Lower leg skin (tissue), 4 donors: Measurements from ENCODE around the gene THSD7B. TPM values are rescaled to one million over a fixed set of nuclear protein-coding genes. Genes with fewer than 3 reads are reported as not detected.

Experiments used
- DNase-seq, 2 donors: peaks; one replicate each; pipeline ENCODE4 v3.0.0-alpha.2; 2019; ENCODE audit warnings: low spot score in 2 of 2
- H3K4me3 ChIP-seq: fragments of 200-600 bp; sonication (generic); 2 replicates; pipeline ENCODE4 v1.5.1; 2017; ENCODE audit warnings: mild to moderate bottlenecking, low read depth; ENCODE audit not compliant: poor library complexity, severe bottlenecking
- POLR2A ChIP-seq, 2 donors: fragments of 450-650 bp; IDR thresholded peaks; one replicate each; pipeline ENCODE4 v1.6.1; 2016 to 2017; ENCODE audit warnings: antibody characterized with exemption in 2 of 2, mild to moderate bottlenecking in 1 of 2, moderate library complexity in 1 of 2
- WGBS, 2 donors: methylation state at CpG; one replicate each; pipeline ENCODE4 v1.1.5; 2018; 5-methylcytosine and 5-hydroxymethylcytosine counted together
- intact Hi-C: fragments of 100-400 bp; cut with DNase I; formaldehyde crosslinking; loops from one replicate; pipeline ENCODE4 v1.15.0; 2023; ENCODE audit warnings: low total_unique reads
- total RNA-seq, 4 donors: library from RNA; depleted of rRNA; stranded (reverse); fragments of >200 nt; gene quantifications; one replicate each; pipeline ENCODE4 v1.1.0, GENCODE V29; 2016
- TF ChIP-seq, protein P1 (sequence below), 3 donors: fragments of 450-650 bp; IDR thresholded peaks; one replicate each; pipeline ENCODE4 v1.5.1; 2016; ENCODE audit warnings: antibody characterized with exemption in 3 of 3, mild to moderate bottlenecking in 3 of 3, moderate library complexity in 2 of 3

THSD7B gene
- total RNA-seq, 4 donors from 2014 or later, result not detected

DNA sequence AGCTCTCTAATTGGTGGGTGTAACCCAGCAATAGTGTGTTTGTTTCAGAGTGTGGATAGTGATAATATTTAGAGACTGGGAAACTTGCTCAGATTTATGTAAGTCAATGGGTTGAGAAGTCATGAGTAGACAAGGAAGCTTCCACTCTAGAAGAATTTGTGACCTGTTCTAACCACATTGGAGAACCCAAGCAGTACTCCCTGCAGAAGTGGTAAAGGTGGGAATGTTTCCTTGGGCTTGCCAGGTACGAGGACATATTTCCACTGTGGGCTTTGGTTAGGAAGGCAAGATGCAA is 350.4 kb downstream of the THSD7B start:
- no peak overlapping the region for H3K4me3 ChIP-seq
- intact Hi-C loops, result no loop called here
- 62 to 65% methylated on average over 1 of the region's 1 CpG for WGBS, 2 donors
- no peak for DNase-seq
- no peak for TF ChIP-seq POLR2A (IDR thresholded peaks at IDR 0.05)
- TF ChIP-seq, protein P1, sequence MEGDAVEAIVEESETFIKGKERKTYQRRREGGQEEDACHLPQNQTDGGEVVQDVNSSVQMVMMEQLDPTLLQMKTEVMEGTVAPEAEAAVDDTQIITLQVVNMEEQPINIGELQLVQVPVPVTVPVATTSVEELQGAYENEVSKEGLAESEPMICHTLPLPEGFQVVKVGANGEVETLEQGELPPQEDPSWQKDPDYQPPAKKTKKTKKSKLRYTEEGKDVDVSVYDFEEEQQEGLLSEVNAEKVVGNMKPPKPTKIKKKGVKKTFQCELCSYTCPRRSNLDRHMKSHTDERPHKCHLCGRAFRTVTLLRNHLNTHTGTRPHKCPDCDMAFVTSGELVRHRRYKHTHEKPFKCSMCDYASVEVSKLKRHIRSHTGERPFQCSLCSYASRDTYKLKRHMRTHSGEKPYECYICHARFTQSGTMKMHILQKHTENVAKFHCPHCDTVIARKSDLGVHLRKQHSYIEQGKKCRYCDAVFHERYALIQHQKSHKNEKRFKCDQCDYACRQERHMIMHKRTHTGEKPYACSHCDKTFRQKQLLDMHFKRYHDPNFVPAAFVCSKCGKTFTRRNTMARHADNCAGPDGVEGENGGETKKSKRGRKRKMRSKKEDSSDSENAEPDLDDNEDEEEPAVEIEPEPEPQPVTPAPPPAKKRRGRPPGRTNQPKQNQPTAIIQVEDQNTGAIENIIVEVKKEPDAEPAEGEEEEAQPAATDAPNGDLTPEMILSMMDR (IDR thresholded peaks at IDR 0.05), result no peak

DNA sequence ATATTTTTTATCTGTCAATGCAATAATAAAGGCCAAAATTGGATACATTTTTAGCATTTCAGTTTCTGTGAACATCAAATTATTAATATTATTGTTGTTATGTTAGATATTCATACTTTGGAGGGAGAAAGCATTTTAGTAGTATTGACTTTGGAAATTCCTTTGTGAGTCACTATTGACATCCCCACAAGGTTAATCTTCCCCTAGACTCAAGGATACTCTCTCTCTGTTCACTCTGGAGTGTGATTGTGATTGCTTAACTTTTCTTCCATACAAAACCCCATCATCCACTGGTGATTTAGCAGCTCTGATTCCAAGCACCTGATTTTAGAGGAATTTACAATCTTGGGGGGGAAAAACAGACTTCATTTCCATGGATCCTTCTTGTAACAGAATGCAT is 352.0 kb downstream of the THSD7B start:
- no peak for DNase-seq
- intact Hi-C loops, result no loop called here
- H3K4me3 ChIP-seq, result no peak overlapping the region
- TF ChIP-seq, protein P1 (IDR thresholded peaks at IDR 0.05), result no peak
- TF ChIP-seq POLR2A (IDR thresholded peaks at IDR 0.05), result no peak

DNA sequence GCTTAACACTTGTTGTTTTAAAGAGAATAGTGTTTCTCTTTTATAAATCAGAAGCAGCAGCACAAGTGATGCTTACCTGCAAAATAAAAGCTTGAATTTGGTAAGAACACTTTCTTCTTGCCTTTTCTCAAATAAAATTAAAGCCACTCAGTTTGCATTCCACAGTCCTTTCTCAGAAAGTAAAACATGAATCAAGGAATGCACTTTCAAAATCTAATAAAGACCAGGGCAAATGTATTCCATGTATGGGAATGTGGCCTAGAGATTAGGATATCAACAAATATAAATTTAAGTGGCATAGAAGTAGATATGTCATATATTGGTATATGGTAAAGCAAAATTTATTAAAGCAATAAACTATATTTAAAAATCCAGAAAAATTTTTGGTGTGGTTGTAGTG is 352.8 kb downstream of the THSD7B start:
- TF ChIP-seq, protein P1 (IDR thresholded peaks at IDR 0.05), result no peak
- intact Hi-C loops, result no loop called here
- H3K4me3 ChIP-seq, result no peak overlapping the region
- DNase-seq, result no peak

DNA sequence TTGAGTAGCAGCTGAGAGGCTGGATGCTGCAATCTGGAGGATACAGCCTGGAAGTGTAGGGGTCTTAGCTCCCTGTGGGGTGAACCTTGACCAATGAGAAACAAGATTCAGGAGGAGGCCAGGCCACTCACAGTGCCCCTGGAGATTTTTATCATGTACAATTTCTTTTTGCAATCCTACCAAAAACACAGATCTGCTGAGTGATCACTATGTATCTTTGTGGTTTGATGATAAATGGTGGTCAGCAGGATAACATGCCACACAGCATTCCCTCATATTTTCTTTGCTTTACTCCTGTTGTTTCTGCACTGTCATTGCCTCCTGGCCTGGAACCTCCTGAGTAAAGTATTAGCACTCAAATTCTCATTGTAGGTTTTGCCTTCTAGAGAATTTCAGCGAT is 357.9 kb downstream of the THSD7B start:
- no peak overlapping the region for H3K4me3 ChIP-seq
- intact Hi-C loops, result loop anchor here (10.0 kb wide), 1 partner anchor 328 kb away; no protein-coding TSS in a partner anchor
- DNase-seq, result no peak
- no peak for TF ChIP-seq POLR2A (IDR thresholded peaks at IDR 0.05)
- TF ChIP-seq, protein P1 (IDR thresholded peaks at IDR 0.05), result no peak
- 82 to 94% methylated on average over 1 of the region's 1 CpG for WGBS, 2 donors

DNA sequence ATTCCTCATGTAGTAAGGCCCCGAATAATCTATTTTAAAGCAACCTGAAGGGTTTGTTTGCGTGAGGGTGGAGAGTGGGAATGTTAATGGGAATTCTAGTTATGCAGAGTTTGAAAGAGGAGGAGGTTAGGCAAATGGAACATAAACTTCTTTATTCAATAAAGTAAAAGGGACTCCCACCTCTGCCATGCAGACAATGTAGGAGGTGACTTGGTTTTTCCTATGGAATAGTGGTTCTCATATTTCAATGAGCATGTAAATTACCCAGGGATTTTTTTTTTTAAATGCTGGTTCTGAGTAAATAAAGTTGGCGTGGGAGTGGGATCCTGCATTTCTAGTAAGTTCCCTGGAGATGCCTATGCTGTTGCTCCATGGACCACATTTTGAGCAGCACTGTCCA is 367.9 kb downstream of the THSD7B start:
- WGBS, 2 donors, result 70% methylated on average over 3 of the region's 3 CpGs
- DNase-seq, result no peak
- H3K4me3 ChIP-seq, result no peak overlapping the region
- TF ChIP-seq, protein P1 (IDR thresholded peaks at IDR 0.05), result no peak
- no peak for TF ChIP-seq POLR2A (IDR thresholded peaks at IDR 0.05)
- intact Hi-C loops, result no loop called here

DNA sequence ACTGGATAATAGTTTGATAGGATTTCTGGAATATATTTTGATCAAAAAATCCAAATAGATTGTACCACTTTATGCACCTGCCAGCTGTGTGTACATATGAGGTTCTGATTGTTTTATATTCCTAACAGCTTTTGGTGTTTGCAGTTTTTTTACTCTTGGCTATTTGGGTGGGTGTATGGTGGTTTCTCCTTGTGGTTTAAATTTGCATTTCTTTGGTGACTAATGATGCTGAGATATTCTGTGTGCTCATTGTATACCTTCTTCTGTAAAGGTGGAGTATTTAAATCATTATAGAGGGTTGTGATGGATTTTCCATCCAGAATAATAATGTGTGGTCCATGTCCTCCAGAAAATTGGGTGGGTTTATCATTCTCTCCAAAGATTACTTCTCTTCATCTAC is 372.9 kb downstream of the THSD7B start:
- no peak overlapping the region for H3K4me3 ChIP-seq
- no peak for DNase-seq
- TF ChIP-seq, protein P1 (IDR thresholded peaks at IDR 0.05), result no peak
- TF ChIP-seq POLR2A (IDR thresholded peaks at IDR 0.05), result no peak
- intact Hi-C loops, result no loop called here
